Measurements from ENCODE around the gene SLC24A4.

The SLC24A4 gene

DNA sequence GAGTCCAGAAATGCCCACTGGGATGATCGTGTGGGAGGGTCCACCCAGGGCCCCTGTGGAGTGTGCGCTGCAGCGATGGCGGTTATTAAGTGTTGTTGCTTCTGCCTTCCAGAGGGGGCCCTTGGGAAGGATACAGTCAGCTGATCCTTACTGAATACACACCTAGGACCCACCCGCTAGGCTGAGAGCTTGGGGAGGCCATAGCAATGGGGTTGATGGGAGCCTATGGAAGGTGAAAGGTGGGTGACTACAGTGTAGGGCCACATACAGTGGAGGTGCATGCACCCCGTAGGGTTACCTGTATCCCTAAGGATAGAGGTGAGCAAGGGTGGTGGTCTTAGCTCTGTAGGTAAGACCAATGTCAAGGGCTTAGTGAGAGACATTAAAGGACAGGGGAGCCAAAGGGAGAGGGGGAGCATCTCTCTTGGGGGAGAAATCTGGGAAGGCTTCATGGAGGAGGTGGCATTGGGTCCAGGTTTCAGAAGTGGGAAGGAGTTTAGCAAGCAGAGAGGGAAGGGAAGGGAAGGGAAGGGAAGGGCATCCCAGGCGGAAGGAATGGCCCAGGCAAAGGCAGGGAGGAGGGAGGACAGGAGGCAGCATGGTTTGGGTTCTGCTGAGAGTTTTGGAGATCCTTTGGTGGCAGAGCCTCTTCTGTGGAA lies 117.5 kb downstream of the SLC24A4 start:
- DNase-seq, result no peak

DNA sequence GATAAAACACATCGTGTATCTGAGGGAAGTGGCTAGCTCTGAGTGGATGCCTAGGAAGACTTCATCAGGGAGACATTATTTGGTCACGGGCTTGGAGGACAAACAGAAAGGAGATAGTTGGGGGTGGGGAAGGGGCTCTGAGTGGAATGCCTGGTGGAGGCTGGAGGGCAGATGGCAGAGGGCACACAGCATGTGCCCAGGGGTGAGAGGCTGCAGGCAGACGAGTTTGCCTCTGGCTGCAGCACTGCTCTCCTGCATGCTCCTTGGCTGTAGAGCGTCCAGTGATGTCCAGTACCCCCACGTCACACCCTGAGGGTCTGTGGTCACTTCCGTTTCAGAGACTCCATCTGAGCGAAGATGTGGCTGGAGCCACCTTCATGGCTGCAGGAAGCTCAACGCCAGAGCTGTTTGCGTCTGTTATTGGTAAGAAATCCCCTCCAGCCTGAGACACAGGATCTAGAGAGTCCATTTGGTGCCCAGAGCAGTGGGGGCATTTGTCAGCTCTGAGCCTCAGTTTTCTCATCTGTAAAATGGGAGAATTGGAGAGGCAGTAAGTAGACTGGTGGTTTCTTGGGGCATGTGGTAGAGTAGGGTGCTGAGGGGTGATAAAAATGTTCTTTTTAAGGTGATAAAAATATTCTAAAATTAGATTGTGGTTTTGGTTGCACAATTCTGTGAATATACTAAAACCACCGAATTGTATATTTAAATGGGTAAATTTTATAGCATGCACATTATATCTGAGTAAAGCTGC lies 119.0 kb downstream of the SLC24A4 start:
- no peak for DNase-seq

DNA sequence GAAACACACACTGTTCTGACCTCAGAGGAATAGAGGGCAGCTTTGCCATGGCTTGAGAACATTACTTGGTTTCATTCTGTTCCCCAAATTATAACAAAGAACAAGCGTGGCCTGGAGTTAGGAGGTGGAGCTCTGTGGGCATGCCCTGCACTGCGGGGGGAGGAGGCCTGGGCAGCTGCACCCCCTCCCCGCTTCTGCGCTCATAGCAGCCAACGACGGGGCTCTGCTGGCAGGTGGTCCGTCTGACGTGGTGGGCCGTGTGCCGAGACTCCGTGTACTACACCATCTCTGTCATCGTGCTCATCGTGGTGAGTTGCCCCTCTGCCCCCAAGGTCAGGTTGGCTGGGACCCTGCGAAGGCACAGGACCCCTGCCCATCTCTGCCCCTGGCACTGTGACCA lies 120.2 kb downstream of the SLC24A4 start:
- DNase-seq, result no peak

DNA sequence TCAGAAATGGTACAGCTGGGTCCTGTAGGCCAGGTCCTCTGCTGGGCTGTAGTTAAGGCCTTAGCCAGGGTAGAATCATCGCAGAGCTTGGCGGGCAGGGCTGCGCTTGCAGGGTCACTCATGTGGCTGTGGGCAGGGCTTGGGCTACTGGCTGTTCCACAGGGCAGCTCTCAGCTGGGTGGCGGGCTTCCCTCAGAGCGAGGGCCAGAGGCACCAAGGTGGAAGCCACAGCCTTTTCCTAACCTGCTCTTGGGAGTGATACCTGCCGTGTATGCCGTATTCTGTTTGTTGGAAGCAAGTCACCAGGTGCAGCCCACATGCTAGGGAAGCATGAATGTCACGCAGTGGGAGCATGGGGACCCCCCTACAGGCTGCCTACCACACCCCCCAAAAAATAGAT lies 120.8 kb downstream of the SLC24A4 start:
- DNase-seq, result no peak

DNA sequence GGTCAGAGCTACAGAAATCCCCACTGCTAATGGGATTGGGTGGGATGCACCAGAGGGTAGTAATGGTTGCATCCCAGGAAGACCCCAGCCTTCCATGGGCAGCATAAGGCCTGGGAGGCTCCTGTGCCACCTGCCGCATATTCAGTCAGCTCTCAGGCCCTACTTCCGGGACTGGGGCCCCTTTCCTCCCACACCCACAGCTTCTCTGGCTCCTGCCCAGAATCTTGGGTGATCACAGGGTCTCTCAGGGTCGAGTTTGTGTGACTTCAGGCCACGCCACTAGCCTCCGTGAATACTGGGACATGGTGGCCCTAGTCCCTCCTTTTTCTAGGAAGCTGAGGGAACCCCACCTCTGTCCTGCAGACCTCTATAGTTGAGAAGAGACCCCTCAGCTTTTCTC lies 123.8 kb downstream of the SLC24A4 start:
- no peak for DNase-seq

DNA sequence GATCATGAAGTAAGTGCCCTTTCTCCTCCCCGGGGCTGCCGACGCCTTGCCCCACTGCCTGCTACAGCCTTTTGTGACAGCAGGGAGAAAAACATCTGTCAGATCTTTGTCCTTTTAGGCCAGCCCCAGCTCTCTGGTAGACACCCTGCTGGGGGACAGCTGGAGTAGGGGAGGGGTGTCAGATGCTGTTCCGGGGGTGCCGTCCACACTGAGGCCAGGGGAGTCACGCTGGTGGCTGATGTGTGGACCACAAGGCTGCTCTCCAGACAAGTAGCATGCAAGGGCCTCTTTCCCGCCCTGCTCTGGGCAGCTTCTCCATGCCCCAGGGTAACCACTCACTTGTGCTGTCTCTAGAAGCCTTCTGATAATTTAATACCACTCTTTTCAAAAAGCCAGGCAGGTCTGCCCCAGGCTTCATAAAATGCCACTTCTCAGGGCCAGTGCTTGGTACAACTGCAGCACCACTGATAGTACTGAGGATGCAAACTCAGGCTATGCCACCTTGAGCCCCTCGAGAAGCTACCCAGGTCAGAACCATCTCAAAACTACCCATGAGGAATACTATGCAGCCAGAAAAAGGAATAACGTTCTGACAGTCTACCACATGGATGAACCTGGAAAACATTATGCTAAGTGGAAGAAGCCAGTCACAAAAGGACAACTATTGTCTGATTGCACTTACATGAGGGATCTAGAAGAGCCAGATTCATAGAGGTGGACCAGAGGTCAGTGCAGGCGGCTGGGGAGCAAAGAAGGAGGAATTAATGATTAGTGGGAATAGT lies 124.6 kb downstream of the SLC24A4 start:
- no peak for DNase-seq

DNA sequence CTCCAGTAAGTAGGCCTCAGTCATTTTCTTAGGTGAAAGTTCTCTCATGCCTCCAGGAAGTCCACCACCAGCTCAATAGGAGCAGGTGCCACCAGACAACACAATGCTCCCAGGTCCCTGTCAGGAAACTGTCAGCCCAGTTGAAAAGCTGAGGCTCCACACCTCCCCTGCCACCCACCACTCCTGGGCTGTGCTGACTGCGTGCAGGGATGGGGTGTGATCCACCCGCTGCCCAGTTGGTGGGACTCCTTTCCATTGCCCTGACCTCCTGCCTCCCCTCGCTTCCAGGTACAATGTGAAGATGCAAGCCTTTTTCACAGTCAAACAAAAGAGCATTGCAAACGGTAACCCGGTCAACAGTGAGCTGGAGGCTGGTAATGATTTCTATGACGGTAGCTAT lies 125.8 kb downstream of the SLC24A4 start:
- DNase-seq, result no peak

DNA sequence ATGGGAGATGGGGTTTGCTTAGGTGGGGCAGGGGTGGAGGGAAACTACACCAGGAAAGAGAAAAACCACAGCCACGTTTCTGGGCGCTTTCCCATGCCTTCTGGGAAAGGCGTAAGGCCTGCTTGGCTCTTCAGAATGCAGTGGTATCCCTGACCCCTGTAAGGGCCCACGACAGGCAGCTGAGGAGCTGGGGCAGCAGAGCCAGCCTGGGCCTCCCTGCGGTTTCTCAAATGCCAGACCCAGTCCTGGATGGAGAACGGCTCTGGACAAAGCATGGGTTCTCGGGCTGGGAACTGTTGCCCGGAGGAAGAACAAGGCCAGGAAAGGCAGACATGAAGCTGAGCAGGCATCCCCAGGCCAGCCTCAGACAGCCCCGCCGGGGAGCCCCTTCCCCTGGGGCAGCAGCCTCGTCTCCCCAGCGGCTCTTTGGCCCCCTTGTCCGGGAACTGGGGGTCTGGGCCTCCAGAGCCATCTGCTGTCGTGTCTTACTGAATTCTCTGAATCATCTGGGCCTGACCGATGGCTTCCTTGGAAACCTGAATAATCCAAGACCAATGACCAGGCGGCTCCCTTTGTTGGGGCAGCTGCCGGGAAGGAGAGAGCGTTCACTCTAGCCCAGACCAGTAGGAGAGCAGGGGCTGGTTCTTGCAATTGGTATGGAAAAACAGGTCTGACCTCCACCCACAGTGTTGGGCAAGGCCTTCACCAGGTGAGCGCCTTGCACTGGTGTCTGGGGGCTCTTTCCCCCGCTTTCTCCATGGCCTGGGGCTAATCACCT lies 126.6 kb downstream of the SLC24A4 start:
- DNase-seq, result no peak

DNA sequence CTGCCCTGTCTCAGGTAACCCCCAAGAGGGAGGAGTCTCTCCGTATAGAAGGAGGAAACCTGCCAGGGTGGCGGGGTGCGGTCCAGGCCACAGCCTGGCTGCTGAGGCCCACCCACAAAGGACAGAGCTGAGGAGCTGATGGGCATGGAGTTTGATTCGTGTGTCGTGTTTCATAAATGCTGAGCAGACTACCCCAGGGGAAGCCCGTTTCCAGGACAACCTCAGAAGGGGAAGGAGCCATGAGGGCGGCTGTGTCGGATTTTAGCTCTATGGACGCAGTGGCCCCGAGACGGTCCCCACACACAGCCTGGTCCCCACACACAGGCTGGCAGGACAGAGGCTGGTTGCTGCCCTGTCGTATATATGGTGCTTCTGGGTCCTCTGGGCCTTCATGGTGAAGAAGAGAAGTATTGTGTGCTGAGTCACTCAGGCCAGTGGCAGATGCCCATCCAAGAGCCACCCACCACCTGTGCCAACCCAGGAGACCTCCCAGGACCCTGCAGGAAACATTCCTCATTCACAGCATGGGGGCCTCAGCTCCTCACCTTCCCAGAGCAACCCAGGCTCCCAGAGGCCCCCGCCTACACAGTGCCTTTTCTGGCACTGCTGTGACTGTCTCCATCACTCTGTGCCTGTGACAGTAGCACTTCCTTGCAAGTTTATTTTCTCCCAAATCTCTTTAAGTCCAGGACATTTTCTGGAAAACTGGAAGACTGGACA lies 127.5 kb downstream of the SLC24A4 start:
- DNase-seq, result no peak

DNA sequence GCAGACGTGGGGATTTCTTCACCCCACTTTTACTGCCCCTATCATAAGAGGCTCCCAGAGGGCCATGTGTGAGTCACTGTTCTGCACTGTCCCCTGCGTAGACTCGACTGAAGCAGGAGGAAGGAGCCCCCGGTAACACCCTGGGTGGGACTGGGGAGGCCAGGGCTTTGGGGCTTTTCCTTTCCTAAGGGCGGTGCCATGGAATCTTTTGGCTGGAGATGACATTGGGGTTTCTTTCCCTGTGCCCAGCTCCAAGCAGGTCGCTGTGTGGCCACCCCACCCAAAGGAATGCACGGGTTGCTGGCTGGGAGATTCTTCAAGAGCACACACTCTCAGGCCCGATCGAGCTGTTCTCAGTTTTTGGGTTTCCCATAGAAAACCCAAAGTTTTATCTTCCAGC lies 128.3 kb downstream of the SLC24A4 start:
- no peak for DNase-seq

DNA sequence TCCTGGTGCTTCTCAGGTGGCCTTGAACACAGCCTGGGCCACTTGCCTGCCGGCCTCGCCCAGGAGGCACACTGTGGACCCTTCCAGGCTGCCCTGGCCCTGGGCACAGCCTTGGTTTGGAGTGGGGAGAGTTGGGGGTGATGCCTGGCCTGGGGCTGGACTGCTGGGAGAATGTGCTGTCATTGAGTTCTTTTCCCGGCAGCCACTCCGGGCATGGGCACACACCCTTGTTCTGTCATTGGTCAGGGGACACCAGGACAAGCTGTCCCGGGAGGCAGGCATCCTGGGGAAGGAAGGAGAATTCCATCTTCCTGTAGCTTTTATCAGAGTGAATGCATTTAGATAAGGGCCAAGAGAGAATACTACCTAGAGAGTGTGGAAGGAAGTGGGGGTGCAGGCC lies 128.8 kb downstream of the SLC24A4 start:
- DNase-seq, result no peak

DNA sequence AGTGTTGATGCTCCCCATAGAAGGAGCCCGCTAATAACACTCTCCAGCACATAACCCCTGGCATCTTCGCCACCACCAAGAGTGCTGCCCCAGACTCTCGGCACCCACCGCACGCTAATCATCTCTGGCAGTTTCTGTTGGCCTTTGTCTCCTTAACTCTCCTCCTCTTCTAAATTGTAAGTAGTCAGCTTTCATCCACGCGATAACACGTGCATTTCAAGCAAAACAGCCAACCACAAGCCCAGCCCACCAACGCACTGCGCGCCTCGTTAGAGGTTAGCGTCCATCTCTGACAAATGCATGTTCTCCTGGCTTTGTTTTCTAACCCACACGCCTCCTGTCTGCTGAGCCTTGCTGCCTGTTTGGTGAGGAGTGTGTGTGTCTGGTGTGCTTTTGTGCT lies 129.5 kb downstream of the SLC24A4 start:
- DNase-seq, result no peak

DNA sequence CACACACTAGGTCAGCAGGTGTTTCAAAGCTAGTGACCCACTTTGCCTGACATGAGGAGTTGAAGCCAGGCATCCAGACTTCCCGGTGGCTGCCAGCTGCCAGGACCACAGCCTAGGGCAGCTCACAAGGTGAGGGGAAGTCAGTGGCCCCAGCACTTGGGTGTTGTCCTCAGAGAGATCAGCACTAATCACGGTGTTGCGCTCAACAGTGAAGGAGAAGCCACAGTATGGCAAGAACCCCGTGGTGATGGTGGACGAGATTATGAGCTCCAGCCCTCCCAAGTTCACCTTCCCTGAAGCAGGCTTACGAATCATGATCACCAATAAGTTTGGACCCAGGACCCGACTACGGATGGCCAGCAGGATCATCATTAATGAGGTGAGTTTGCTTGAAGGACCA lies 130.7 kb downstream of the SLC24A4 start:
- DNase-seq, result no peak

DNA sequence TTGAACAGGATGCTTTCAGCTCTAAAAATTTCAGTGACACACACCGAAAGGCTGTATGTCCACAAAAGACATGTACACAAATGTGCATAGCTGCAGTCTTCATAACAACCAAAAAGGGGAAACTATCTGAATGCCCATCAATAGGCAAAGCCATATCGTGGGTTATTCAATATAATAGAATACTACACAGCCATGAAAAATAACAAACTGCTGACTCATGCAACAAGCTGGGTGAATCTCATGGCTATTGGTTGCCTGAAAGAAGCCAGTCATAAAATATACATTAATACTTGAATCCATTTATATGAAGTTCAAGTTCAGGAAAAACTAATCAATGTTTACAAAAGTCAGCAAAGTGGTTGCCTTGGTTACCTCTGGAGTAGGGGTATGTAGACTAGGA lies 132.3 kb downstream of the SLC24A4 start:
- DNase-seq, result no peak

DNA sequence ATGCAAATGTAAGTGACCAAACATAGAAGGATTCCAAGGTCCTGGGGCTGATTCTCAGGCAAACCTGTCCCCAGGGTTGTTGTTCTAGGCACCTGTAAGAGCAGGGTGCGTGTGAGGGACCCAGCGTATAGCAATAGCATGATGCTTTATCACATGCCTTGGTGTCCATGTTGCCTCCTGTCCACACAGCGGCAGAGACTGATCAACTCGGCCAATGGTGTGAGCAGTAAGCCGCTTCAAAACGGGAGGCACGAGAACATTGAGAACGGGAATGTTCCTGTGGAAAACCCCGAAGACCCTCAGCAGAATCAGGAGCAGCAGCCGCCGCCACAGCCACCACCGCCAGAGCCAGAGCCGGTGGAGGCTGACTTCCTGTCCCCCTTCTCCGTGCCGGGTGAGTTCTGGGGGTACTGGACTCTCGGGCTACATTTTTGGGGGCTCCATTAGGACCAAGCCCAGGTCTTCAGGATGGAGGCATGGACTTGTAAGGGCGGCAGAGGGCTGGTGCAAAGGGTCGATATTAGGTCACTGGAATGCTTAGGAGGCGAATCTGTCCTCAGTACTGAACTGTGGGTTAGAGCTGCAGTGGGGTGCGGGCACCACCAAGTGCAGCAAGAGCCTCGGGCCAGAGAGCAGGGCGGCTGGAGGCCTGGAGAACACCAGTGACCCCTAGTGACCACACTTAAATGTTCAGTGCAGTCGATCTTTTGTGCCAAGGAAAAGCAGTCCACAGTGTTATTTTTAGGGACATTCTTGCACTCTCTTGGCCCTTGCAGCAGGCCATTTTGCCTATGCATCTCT lies 133.4 kb downstream of the SLC24A4 start:
- DNase-seq, result no peak

DNA sequence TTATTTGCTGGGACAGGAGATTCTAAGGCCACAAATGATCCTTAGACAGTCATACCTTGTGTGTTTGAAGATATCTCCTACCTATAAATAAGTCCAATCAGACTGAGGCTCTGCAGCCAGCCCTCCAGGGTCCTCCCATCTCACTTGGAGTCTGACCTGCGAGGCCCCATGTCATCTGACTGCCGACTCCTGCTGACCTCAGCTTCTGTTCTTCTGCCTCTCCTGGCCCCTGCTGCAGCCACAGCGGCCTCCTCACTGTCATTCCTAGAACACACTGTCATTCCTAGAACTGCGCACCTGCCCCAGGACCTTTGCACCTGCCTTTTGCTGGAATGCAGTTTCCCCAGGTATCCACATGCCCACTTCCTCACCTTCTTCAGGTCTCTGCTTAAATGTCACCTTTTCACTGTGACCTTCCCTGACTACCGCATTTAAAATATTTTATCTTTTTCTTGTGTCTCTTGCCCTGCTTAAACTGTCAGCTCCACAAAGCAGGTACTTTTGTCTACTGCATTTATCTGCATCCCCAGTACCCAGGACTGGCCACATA lies 134.1 kb downstream of the SLC24A4 start:
- no peak for DNase-seq

DNA sequence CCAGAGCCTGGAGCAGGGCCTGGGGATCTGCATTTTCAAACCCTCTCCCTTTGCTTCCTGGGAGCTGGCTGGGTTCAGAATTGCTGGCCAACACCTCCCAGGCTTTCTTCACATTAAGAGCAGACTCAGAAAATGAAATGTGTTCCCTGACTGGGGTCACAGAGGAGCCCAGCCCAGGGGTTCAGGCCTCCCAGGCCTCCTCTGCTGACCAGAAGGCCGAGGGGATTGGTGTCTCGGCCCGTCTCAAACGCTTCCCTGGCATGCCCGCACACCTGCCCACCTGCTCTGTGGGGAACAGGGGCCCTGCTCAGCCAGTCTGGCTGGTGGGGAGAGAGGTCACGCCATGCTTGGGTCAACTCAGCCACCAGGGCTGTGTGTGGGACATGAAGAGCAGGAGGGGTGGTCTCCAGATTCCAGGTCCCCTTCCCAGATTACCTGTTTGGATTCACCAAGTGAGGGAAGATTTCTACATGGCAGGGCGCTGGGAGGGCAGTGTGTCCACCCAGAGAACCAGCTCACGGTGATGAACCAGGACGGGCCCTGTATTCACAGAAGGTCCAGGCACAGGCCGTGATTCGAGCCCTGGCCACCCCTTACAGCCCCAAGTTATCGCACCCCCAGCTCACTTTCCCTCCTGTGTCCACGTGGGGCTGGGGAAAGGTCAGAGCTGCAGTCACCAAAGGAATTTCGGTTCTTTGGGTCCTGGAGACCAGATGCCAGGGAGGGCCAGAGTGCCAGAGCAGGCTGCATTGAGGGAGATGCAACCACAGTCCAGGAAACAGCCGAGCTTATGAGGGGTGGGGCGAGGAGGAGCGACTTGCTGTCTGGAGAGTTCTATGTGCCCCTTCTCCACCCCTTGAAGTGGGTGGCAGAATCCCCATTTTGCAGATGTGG lies 135.4 kb downstream of the SLC24A4 start:
- DNase-seq, result no peak

DNA sequence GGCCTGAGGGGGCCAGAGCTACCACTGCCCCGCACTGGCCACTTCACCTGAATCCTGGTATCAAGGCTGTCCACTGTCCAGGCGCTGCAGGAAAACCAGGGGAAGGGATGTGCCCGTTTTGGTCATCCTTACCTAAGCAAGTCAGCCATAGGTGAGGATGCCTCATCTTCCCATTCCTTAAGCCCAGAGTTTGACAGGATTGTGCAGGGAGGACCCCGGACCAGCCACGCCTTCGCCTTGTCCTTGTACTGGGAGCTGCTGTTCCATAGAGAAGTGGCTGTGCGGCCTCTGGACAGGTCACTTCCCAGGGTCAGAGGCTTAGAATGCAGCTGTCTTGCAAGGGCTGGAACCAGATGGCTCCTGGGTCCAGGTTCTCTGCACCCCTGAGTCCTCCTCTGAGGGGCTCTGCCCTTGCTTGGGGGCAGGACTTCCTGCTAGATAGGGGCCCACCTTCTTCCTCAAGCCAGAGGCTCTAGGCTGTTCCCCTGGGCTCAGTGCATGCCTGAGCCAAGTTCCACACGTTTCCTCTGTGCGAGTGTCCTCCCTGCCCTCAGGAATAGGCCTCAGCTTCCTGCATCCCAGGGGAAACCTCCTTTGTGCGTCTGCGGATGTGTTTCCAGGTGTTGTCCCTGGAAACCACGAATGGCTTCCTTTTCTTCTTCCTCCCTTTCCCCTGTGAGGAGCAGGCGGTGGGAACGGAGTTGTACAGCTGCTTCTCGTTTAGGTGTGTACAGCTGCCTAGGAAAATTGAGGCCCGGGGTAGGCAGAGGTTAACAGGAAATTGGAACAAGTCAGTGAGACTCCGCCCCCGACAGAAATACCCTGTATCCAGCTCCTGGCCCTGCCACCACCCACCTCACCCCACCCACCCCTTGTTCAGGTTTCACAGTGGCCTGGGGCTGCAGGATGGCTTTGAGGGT lies 136.3 kb downstream of the SLC24A4 start:
- no peak for DNase-seq

DNA sequence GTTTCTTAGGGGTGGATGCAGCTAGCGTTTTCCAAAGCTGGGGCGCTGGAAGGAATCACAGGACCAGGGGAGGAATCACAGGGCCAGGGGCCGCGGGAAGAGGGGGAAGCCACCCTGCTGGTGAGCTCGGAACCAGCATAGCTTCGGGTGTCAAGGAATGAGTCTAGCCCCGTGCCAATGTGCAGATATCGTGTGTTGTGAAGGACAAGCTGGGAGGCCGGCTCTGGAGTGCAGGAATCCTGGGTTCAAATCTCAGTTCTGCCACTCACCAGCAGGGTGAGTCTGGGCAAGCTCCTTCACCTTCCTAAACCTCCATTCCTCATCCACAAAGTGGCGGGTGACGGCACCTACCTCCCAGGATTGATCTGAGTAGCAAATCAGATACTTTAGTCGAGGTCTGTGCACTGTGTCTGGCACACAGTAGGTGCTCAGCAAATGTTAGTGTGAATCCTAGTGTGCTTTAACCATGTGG lies 137.0 kb downstream of the SLC24A4 start:
- no peak for DNase-seq

Data from activated effector memory CD4-positive, alpha-beta T cell treated with Interleukin-2 at 50 U/mL for 16 hours (primary cell).